Heart left ventricle (tissue), 13 donors: Measurements from ENCODE around the gene CCL23.

Experiments
- CTCF ChIP-seq, 12 donors: fragments of 200-600 bp; sonication (generic) in 4 of 12; IDR thresholded peaks; one replicate each; pipeline versions ENCODE4 v1.5.0 to v1.8.0; 2018 to 2022; ENCODE audit warnings: antibody characterized with exemption in 12 of 12, mild to moderate bottlenecking in 5 of 12
- POLR2A ChIP-seq, 2 donors: fragments of 450-650 bp; IDR thresholded peaks; one replicate each; pipeline ENCODE4 v1.6.1; 2017; ENCODE audit warnings: antibody characterized with exemption in 2 of 2, mild to moderate bottlenecking in 2 of 2, moderate library complexity in 2 of 2
- donor health status: ischemic (EF 13 %, LVEDD 7.1; RV severe dilation, severe dysfunction).
- donor health status: DM: no; HTN: yes; CAD: no.
- donor health status: DM: no; HTN: no; CAD: no.
- donor health status: ischemic (EF 25% LVEDD 6.9; RV normal size, moderate dysfunction).
- donor health status: ischemic (EF 25% LVEDD 5.7; RV mildly dilated, moderate dysfunction).
- donor health status: ischemic (EF 35%, LVEDD 5.7; RV mildly dilated, moderate dysfunction).
- donor health status: nonischemic (EF 11% LVEDD 7.7; RV severe dilation, severe dysfunction).
- donor health status: DM: yes; HTN: yes; CAD: no.
- donor health status: PGD.
- donor health status: ischemic (EF 29% LVEDD 5.4; RV normal size, mild dysfunction).
- donor health status: nonischemic (EF 23%, LVEDD 6.1; RV moderate dilation, normal function).

- TF ChIP-seq CTCF (IDR thresholded peaks at IDR 0.05) (no peak), POLR2A (IDR thresholded peaks at IDR 0.05) (no peak)
Observed at GRCh38 chr17:35982409-35983191, 35.2 kb downstream of the CCL23 start.
